MCF 10A (cell line): ENCODE results near the gene EXOC4. TPM values are rescaled to one million over a fixed set of nuclear protein-coding genes. Genes with fewer than 3 reads are reported as not detected.

Source experiments
- BruUV-seq: library from RNA; stranded (reverse); fragments of 400-500 nt; replicated peaks from 2 replicates; lab custom pipeline; 2021; lab: Mats Ljungman, UMichigan
- CTCF ChIA-PET: fragments of 300-600 bp; sonication (Branson Sonifier 250); formaldehyde crosslinking; extraction: SDS; loops from one replicate; lab custom pipeline; 2021; ENCODE audit warnings: antibody characterized with exemption, inconsistent platforms; lab: Yijun Ruan, JAX
- POLR2A ChIA-PET: fragments of 300-600, 350-650 bp; sonication (Branson Sonifier 250); formaldehyde crosslinking; extraction: SDS; loops from one replicate; lab custom pipeline; 2020; ENCODE audit warnings: antibody characterized with exemption, inconsistent platforms; lab: Yijun Ruan, JAX
- DNase-seq: peaks from one replicate; pipeline ENCODE4 v3.0.0-alpha.2; 2018; ENCODE audit not compliant: unreplicated experiment
- H3K27ac Mint-ChIP-seq: one replicate; pipeline ENCODE4 v1.8.0; 2022; ENCODE audit warnings: mild to moderate bottlenecking, low read depth, mixed read lengths; ENCODE audit not compliant: unreplicated experiment
- H3K27me3 Mint-ChIP-seq: one replicate; pipeline ENCODE4 v1.8.0; 2022; ENCODE audit warnings: mixed read lengths; ENCODE audit not compliant: insufficient read depth, unreplicated experiment
- H3K36me3 Mint-ChIP-seq: one replicate; pipeline ENCODE4 v1.8.0; 2022; ENCODE audit warnings: mild to moderate bottlenecking, moderate library complexity, mixed read lengths; ENCODE audit not compliant: insufficient read depth, unreplicated experiment
- H3K4me1 Mint-ChIP-seq: one replicate; pipeline ENCODE4 v1.8.0; 2022; ENCODE audit warnings: mixed read lengths; ENCODE audit not compliant: insufficient read depth, unreplicated experiment
- H3K4me3 Mint-ChIP-seq: one replicate; pipeline ENCODE4 v1.8.0; 2022; ENCODE audit warnings: mild to moderate bottlenecking, moderate library complexity, mixed read lengths; ENCODE audit not compliant: unreplicated experiment
- H3K9me3 Mint-ChIP-seq: one replicate; pipeline ENCODE4 v1.8.0; 2022; ENCODE audit warnings: mixed read lengths; ENCODE audit not compliant: unreplicated experiment
- intact Hi-C: fragments of 100-400 bp; cut with micrococcal nuclease; formaldehyde crosslinking; loops from 2 replicates; pipeline ENCODE4 v1.14.1; 2022
- total RNA-seq: library from RNA; stranded (reverse); gene quantifications from 2 replicates; pipeline ENCODE4 v1.2.3, GENCODE V29; 2022
- TF ChIP-seq, protein P1 (sequence below): fragments of 200-600 bp; IDR thresholded peaks from one replicate; pipeline ENCODE4 v1.8.0; 2022; ENCODE audit warnings: antibody characterized with exemption, mild to moderate bottlenecking; ENCODE audit not compliant: unreplicated experiment

The EXOC4 gene
- total RNA-seq, 1 experiment from 2014 or later: 105 TPM

DNA sequence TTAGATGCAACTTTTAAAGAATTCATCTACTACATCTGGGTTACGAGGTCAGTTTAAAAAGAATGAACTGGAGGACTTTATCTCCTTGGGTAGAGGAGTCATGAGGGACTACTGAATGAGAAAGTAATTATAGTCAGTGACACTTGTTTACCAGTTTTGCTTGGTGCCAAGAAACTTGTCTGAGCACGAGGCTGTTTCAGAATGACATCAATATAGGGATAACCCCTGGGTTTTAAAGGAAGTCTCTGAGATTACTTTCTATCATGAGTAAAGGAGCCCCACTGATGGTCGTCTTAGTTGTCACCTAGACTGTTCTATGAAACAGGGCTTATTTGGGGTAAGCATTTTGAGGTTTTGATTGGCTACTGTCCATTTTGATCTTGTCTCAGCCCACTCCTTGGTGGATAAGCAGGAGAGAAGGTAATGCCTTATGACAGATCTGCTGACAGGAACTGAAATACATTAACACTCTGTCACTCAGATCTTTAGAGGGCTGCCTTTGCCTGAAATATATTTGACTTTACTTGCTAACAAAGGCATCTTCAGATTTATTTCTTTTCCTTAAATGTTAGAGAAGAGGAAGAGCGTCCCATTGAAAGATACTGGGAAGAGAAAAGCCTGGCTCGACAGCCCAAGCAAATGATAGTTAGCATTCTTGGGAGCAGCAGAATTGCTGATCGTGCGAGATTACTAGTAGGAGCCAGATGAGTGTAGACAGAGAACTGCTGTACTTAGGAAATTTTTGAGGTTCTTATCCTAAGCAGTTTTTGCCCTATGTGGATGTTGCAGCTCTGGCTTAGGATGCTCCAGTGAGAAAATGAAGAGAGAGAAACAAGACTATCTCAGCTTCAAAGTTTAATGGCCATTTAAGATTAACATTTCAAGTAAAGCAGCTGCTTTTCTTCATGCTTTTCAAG is 575.1 kb downstream of the EXOC4 start:
- no TSS peak for BruUV-seq
- ChIA-PET CTCF (interaction anchor here (1.3 kb wide), 1 partner anchor 25 kb away, joined by 5 read pairs; no protein-coding TSS in a partner anchor), POLR2A (interaction anchor here (0.7 kb wide), 1 partner anchor 444 kb away, joined by 3 read pairs; no protein-coding TSS in a partner anchor)
- no peaks in the 10 kb centered on the region for H3K36me3 Mint-ChIP-seq
- H3K27ac Mint-ChIP-seq: no peak overlapping the region
- no peaks in the 10 kb centered on the region for H3K4me1 Mint-ChIP-seq
- H3K9me3 Mint-ChIP-seq: no peaks in the 10 kb centered on the region
- DNase-seq: peak; percentile 13
- H3K4me3 Mint-ChIP-seq: no peak overlapping the region
- H3K27me3 Mint-ChIP-seq: no peaks in the 10 kb centered on the region
- intact Hi-C loops: no loop called here
- TF ChIP-seq, protein P1, sequence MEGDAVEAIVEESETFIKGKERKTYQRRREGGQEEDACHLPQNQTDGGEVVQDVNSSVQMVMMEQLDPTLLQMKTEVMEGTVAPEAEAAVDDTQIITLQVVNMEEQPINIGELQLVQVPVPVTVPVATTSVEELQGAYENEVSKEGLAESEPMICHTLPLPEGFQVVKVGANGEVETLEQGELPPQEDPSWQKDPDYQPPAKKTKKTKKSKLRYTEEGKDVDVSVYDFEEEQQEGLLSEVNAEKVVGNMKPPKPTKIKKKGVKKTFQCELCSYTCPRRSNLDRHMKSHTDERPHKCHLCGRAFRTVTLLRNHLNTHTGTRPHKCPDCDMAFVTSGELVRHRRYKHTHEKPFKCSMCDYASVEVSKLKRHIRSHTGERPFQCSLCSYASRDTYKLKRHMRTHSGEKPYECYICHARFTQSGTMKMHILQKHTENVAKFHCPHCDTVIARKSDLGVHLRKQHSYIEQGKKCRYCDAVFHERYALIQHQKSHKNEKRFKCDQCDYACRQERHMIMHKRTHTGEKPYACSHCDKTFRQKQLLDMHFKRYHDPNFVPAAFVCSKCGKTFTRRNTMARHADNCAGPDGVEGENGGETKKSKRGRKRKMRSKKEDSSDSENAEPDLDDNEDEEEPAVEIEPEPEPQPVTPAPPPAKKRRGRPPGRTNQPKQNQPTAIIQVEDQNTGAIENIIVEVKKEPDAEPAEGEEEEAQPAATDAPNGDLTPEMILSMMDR: no peak

DNA sequence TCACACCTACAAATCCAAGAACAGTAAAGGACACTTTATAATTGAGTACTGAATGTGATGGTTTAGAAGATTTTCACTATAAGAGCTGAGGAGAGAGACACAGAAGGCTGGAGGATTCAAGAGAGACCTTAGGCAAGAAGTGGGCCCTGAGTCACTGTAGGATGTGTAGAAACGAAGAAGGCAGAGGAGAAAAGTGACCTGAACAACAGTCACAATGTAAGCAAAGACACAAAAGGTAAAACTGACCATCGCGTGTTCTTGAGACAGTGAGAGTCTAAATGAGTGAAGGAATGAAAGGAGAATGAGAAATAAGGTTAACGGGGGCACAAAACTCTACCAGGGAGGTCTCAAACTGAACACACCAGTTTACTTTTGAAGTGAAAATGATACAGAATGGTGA is 576.0 kb downstream of the EXOC4 start:
- Mint-ChIP-seq H3K27ac (no peak overlapping the region), H3K27me3 (no peaks in the 10 kb centered on the region), H3K4me3 (no peak overlapping the region), H3K4me1 (no peaks in the 10 kb centered on the region), H3K36me3 (no peaks in the 10 kb centered on the region), H3K9me3 (no peaks in the 10 kb centered on the region)
- ChIA-PET CTCF (no interaction called here), POLR2A (interaction anchor here (0.9 kb wide), 1 partner anchor 18 kb away, joined by 3 read pairs; no protein-coding TSS in a partner anchor)
- TF ChIP-seq, protein P1: no peak
- intact Hi-C loops: no loop called here
- DNase-seq: no peak
- BruUV-seq: no TSS peak

DNA sequence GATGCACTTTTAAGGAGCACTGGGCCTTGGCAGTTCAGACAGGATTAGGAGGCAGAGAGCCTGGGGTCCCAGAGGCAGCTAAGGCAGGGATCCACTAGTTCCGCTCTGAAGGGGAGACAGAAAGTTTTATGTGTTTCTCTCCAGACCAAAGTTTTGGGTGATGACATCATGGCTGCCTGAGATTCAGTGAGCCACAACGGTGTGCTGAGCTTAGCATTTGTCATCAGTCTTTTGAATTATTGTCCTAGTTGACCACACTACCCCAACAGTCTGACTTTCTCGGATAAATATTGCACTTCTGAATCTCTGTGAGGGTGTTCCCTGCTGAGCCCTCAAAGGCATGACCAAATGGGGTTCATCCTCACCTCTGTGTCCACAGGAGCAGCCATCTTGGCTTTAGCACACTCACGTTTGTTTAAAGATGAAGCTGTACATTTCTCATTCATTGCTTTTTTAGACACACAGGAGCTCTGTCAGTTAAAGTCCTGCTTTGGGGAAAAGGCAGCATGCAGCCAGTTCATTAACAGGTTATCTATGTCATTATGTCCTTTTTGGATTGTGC is 576.5 kb downstream of the EXOC4 start:
- no peaks in the 10 kb centered on the region for H3K36me3 Mint-ChIP-seq
- CTCF ChIA-PET: interaction anchor here (0.6 to 0.8 kb wide), 3 partner anchors 25 to 133 kb away, joined by 3 to 6 read pairs (median 3); no protein-coding TSS in a partner anchor
- no peaks in the 10 kb centered on the region for H3K9me3 Mint-ChIP-seq

More for the DNA sequence above, 576.5 kb downstream of the EXOC4 start:
- intact Hi-C loops: no loop called here
- H3K27me3 Mint-ChIP-seq: no peaks in the 10 kb centered on the region
- no peak for DNase-seq
- H3K4me1 Mint-ChIP-seq: no peaks in the 10 kb centered on the region
- TF ChIP-seq, protein P1: no peak
- no peak overlapping the region for H3K4me3 Mint-ChIP-seq
- POLR2A ChIA-PET: interaction anchor here (0.9 kb wide), 1 partner anchor 18 kb away, joined by 3 read pairs; no protein-coding TSS in a partner anchor
- no TSS peak for BruUV-seq
- no peak overlapping the region for H3K27ac Mint-ChIP-seq
